Hematopoietic multipotent progenitor cell treated with erythropoietin and hydrocortisone succinate and interleukin-3 and kit ligand, for 15 days (in vitro differentiated cells): ENCODE data around the gene DGKH.
A peak's percentile ranks its signal among the peaks of the same experiment; 100 is the strongest.
"Not testable (repeated sequence)": the region's sequence is repeated elsewhere in the genome, so short reads cannot be mapped to it uniquely, and the experiment has no call there.

Experiments used
- DNase-seq: peaks from one replicate; pipeline ENCODE4 v3.0.0-alpha.2; 2015; ENCODE audit warnings: low spot score

Gene DGKH

DNA sequence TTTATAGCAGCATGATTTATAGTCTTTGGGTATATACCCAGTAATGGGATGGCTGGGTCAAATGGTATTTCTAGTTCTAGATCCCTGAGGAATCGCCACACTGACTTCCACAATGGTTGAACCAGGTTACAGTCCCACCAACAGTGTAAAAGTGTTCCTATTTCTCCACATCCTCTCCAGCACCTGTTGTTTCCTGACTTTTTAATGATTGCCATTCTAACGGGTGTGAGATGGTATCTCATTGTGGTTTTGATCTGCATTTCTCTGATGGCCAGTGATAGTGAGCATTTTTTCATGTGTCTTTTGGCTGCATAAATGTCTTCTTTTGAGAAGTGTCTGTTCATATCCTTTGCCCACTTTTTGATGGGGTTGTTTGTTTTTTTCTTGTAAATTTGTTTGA lies 114.9 kb downstream of the DGKH start:
- not testable (repeated sequence) for DNase-seq

DNA sequence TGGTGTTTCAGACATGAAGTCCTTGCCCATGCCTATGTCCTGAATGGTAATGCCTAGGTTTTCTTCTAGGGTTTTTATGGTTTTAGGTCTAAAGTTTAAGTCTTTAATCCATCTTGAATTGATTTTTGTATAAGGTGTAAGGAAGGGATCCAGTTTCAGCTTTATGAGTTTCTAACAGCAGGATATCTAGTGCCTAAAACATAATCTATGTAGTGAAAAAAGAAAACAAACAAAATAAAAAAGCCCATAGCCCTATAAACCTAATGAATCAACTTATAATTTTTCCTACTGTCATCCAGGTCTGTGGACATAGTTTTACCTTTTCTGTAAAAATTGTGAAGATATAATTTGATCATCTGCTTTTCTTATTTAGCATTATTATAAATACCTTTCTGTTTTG lies 115.5 kb downstream of the DGKH start:
- not testable (repeated sequence) for DNase-seq

DNA sequence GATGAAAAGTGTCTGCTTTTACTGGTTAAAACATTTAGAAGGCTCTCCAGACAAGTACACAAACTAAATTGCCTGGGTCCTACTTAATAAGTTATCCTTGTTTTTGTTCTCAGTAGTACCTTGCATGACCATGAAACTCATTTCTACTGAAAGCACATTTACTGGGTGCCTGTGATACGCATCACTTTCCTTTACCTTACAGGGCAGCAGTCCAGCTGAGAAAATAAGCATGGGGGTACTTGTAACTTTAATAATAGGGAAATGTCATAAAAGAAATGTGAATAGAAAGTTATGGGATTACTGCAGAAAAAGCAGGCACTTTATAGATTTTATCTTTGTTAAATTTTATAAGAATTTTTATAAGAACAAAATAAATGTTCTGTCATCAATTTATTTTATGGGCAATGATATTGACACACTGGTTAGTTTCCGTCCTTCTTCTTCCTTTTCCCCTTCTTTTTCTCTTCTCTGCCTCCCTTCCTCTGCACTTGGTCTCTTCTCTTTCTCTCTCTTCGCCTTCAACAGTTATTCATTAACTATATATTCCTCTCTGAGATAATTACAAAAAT lies 116.2 kb downstream of the DGKH start:
- DNase-seq = no peak

DNA sequence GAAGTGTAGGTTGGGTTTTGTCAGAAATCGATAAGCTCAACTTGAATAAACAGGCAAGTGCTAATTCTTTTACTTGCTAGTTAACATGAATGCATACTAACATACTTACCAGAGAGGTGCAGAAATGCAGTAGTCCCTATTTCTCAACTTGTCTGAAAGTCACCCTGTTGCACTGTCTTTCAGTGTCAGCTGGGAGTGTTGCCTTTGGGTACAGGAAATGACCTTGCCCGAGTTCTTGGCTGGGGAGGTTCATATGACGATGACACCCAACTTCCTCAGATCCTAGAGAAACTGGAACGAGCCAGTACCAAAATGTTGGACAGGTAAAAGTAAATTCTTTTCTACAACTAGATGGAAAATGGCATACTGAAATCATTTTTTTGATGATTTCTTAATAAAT lies 120.0 kb downstream of the DGKH start:
- DNase-seq = no peak

DNA sequence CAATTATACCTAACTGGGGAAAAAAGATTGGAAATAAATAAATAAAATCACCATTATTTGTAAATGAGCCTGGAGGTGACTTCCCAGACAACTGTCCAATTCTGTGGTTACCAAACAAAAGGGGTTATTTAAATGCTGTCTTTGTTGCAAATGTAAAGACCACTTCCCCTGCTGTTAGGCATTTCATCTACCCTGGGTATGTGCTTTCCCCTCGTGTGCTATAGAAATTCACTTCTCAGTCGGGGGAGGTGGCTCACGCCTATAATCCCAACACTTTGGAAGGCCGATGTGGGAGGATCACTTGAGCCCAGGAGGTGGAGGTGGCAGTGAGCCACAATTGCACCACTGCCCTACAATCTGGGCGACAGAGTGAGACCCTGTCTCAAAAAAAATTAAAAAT lies 121.6 kb downstream of the DGKH start:
- no peak for DNase-seq

DNA sequence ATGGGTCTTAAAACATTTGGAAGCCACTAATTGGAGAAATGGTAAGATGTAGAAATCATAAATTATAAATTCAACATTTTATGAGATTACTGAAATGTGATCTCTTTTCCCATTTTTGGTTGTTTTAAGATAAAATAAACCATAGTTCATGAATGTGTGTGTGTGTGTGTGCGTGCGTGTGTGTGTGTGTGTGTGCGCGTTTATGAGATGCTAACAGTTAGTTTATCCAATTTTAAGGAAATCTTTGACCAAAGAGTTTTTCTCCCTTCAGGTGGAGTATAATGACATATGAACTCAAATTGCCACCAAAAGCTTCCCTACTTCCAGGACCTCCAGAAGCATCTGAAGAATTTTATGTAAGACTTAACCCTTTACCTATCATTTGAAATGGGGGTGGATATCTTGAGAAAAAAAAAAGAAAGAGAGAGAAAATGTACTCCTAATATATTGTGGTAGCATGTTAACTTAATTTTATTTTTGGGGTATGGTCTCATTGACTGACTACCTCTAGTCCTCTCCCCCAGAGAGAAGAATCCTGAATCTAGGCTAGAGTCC lies 125.4 kb downstream of the DGKH start:
- no peak for DNase-seq

DNA sequence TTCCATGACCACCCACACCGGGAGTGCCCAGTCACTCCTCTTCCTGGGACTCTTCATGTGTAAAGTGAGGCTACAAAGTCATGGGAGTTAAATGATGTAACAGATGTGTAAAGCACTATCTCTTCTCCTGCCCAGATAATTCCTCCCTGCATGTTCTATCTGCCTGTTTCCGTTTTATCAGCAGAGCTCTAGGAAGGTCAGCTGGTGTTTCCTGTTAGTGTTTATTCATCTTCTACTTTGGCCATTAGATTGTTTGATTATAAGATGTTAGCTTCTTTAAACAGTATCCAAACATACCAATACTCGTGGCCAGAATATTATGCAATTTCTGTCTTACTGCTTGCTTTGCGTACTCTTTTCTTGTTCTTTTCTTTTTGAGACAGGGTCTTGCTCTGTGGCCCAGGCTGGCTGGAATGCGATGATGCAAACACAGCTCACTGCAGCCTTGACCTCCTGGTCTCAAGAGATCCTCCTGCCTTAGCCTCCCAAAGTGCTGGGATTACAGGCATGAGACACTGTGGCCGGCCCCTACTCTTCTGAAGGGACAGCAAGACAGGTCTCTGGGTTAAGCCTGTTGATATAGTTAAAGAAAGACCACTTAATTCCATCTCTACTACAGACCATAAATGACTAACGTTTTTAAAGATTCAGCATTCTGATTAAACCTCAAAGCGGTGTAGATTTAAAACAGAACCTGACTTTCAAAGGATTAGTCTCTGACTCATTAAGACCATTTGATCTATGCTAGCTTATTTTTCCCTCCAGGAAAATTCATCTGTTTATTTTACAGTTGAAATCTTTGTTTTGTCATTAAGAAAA lies 126.1 kb downstream of the DGKH start:
- DNase-seq = no peak

DNA sequence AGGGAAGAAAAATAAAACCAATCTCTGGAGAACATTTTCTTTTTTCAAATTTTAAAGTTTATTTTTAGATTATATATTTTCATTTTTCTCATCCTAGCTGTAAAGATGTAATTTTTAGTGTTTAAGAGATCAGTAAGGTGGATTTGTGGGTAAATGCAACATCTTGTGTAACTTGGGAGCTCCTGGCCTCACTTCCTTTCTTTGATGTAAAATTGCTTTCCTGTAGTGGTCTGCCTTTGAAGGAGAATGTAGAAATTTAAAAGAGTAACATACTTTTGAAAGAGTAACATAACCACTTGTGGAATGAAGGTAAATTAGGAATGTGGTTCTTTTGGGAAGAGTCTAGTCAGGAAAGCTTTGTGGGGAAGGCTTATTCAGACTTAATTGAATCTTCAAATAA lies 127.8 kb downstream of the DGKH start:
- DNase-seq = no peak

DNA sequence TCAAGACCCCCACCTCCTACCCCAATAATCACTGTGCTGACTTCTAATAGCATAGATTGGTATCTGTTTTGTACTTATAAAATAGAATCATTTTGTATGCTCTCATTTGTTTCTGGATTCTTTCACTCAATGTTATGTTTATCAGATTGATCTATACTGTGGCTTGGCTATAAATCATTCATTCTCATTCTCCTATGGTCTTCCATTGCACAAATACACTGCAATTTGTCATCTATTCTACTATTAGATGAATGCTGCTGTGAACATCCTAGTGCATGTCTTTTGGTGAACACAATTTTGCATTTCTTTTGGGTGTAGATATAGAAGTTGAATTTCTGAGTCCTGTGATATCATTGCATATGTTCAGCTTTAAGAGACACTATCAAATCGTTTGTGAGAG lies 128.7 kb downstream of the DGKH start:
- DNase-seq = no peak

DNA sequence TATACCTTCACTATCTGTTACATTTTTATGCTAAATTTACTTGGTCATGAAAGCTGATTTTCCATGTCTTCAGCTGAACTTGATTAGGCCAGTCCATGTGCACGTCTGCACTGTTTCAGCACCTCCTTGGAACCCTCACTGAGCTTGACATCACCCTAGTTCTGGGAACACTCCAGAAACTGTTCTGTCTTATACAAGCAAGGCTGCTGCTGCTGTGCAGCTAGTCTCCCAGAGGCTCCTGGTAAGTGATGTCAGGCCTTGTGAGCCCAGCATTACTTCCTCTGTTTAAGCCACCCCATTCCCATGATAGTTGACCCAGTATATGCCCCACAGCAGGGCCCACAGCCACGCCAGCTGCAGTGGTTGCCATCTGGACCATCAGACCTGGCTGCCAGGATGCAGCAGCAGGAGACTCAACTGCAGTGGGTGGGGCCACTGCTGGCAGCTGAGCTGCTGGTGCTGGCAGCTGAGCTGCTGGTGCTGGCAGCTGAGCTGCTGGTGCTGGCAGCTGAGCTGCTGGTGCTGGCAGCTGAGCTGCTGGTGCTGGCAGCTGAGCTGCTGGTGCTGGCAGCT lies 133.0 kb downstream of the DGKH start:
- DNase-seq = no peak

DNA sequence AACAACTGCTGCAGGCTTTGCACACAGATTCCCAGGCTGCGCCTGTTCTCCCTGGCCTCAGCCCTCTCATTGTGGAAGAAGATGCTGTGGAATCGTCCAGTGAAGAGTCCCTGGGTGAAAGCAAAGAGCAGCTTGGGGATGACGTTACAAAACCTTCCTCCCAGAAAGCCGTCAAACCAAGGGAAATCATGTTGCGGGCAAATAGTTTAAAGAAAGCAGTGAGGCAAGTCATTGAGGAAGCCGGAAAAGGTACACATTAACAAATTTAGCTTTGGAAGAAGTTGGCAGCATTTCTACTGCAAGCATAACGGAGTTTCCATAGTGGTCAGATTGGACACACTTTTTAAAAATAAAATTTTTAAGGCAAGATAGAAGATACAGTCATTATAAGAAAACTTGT lies 140.6 kb downstream of the DGKH start:
- DNase-seq = no peak

DNA sequence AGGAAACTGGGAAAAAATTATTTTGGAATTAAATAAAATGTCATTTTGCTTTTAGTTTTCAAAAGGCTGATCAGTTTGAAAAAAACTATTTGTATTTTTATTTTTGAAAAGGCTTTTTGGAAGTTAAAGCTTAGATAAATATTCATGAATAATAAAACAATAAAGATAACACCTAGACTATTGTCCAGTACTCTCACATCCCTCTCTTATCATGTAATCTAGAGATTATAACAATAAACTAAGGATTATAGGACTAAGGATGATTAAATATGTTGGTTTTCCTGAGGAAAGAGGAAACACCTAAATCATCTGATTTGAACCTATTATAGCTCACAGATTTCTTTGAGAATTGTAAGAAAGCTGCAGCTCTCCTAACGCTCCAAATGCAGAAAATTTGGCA lies 142.1 kb downstream of the DGKH start:
- no peak for DNase-seq

DNA sequence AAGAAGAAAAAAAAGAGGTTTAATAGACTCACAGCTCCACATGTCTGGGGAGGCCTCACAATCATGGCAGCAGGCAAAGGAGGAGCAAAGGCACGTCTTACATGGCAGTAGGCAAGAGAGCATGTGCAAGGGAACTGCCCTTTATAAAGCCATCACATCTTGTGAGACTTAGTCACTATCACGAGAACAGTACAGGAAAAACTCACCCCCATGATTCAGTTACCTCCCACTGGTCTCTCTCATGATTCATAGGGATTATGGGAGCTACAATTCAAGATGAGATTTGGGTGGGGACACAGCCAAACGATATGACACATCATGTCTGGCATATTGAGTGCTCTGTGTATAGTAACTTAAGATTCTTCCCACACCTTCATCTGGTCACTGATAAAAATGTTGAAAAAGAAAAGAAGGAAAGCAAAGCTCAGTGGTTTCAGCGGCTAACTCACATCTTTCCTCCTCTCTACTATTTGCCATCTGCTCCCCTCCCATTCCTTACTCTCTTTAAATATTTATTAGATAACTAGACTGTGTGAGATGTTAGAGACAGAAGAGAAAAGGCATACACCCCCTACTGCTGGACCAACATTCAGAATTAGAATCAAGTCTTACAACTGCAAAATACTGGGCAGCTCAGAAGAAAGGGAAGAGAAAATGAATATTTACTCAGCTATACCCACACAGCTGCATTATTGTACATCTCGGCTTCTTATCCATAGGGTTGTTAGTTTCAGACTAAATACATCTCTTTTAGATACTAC lies 163.4 kb downstream of the DGKH start:
- DNase-seq = no peak

DNA sequence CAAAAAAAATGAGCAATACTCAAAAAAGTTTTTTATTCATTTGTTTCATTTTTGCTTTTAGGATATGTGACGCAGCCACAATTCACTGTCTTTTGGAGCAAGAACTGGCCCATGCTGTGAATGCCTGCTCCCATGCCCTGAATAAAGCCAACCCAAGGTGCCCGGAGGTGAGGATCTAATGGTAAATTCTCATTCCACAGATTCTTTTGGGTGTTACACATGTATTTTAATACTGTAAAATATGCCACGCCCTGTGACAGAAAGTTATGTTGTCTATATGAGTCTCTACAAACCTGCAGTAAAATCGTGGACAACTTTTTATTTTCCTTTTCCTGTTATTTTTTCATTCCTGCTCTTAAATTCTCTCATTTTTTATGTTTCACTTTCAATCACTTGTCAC lies 166.0 kb downstream of the DGKH start:
- DNase-seq = no peak

DNA sequence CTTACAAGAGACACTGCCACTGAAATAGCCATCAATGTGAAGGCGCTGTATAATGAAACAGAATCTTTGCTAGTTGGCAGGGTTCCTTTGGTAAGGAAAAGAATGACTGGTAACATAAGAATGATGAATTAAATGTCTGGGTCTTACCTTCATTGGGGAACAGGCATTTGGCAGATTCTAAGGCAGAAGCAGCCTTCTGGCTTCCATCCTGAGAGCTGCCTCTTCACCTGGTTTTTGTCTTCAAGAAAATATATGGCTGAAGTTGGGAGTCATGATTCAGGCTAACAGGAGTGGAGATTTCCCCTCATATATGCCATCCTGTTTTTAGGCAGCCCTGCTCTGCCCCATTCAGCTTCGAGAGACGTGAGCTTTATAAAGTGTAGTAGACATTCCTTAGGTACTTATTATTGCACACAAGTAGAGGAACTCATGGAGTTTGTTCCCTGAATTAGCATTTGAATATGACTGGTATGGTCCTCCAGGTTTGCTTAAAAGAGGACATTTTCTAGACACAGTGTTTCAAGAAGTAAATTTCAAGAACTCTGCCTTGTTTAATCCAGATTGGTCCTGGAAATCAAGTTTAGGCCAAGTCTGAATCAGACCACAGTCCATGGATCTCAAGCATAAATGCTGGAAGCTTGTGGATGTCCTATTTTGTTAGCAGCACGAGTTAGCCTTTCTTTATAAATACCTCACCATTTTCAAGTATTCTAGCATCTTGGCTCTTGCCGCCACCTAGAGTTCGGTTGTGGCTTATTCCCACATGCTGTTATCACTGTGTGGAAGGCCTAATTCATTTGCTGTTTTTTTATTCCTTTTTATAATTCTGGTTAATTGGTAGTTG lies 167.4 kb downstream of the DGKH start:
- DNase-seq = peak; percentile 28

DNA sequence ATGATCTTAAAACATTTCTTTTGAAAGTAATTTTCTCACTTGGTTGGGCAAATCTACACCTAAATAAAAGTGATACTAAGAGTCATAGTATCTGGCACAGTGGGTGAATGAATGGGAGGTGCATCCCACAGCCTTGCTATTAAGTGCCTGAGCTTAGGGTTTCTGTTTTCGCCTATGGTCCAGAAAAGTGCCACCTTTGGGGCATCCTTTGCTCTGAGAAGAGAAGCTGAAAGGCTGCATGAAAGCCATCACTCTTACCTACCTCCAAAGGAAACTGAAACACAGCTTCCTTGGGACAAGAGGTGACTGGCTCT lies 167.9 kb downstream of the DGKH start:
- DNase-seq = no peak

DNA sequence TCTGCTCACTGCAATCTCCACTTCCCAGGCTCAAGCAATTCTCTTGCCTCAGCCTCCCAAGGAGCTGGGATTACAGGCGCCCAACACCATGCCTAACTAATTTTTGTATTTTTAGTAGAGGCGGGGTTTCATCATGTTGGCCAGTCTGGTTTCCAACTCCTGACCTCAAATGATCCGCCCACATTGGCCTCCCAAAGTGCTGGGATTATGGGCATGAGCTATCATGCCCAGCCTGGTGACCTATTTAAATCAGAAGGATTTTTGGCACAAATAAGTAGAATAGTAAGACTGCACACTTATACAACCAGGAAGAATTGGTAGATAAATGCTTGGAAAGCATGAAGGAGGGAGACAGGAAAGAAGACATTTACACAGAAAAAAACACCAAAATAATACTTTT lies 170.1 kb downstream of the DGKH start:
- DNase-seq = no peak

DNA sequence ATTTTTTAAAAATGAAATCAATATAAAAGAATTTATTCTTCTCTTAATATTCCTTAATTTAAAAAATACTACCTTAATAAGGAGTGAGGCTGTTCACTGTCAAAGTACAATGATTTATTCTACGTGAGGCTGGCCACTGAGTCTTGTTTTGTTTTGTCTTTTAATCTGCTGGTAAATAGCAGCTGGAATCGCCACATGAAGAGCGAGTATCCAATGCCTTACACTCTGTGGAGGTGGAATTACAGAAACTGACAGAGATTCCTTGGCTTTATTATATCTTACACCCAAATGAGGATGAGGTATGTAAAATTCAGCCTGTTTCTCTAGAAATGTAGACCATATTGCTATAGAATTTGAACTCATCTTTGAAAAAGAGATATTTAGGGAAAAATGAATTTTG lies 170.6 kb downstream of the DGKH start:
- DNase-seq = no peak

DNA sequence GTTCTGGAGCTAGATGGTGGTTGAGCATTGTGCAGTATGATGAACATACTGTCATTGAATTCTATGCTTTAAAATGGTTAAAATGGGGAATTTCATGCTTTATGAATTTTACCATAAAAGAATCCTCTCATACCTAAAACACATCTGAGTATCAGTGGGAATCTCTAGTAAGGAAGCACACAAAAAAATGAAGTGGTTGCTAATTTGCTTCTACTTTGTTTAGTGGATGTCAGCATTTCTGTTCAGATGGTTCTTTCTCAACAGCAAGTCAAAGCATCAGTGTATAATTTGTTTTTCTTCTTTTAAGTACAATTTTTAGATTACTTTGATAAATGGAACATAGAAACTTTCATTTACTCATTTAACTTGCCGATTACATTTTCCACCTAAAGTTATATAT lies 171.4 kb downstream of the DGKH start:
- DNase-seq = no peak

DNA sequence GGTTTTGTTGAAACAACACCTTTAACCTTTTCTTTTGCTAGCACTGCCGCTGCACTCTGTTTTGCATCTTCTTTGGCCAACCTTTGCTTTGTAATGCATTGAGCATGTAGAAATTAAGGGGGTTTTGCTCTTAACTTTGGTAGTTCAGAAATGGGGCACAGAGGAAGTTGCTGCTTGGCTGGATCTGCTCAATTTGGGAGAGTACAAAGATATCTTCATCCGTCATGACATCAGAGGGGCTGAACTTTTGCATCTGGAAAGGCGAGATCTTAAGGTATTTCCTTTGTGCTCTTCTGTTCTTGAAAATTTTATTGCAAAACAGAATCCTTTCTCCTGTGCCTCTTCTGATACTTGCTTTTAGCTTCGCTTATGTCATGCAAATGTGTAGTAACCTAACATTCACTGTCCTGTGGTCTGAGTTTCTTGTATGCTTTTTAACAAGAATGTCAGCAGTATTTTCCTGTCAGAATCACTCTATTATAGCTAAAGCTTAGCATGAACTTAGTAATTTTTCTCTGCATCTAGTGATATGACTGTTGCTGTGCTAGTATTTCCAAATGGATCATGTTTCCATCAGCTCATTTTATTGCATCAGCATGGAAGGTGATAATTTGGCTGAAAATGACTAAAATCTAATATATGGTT lies 172.8 kb downstream of the DGKH start:
- DNase-seq = no peak

DNA sequence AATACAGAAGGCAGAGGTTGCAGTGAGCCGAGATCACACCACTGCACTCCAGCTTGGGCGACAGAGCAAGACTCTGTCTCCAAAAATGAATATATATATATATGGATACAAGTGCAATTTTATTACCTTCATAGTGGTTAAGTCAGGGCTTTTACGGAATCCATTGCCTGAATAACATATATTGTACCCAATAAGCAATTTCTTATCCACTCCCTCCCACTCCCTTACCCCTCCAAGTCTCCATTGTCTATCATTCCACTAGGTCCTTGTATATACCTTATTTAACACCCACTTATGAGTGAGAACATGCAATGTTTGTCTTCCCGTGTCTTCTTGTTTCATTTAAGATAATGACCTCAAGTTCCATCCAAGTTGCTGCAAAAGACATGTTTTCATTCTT lies 175.2 kb downstream of the DGKH start:
- no peak for DNase-seq
